Activated CD4-positive, alpha-beta T cell treated with anti-CD3 and anti-CD28 coated beads, Interleukin-2, Interleukin-4, amounts not matched to agents 100 ng/mL and 50 ng/mL, durations not matched to agents 16 hours and 8 hours (primary cell): ENCODE results near the gene PLEKHS1.
"Not testable (repeated sequence)": the region's sequence is repeated elsewhere in the genome, so short reads cannot be mapped to it uniquely, and the experiment has no call there.

Experiments
- DNase-seq: peaks from one replicate; pipeline ENCODE4 v3.0.0-alpha.2; 2020; ENCODE audit warnings: low spot score

PLEKHS1 gene

DNA sequence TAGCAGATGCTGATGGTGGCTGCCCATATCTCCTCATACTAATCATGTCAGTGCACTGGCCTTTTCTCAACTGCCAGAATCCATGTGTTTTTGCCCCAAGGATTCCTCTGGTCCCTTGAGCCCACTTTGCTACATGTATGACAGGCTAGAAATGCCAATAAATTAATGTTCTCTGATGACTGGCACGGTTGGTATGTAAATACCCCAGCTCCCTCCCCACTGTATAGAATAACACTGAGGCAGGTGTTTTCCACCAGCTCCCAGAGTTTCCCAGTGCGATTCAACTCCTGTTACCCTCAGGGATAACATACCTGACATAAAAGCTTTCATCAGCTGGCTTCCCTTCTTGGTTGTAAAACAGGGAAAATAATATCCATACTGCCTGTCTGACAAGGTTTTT lies 9.0 kb upstream of the PLEKHS1 start:
- no peak for DNase-seq

DNA sequence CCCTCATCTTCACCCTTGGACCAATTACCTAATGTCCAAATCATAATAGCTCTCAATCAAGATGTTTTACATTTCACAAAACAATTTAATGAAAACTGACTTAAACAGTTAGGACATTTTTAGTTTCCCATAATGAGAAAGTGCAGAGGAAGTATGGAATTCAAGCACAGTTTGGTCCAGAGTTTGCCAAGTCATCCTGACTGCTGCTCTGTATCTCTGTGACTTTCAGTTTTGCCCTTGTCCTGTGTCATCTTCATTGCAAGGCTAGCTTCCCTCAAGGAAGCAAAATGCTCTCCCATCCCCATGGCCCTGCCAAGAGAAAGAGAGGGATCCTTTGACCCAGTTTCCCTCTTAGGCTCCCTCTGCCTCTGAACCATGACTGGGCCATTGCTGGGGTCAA lies 7.9 kb upstream of the PLEKHS1 start:
- no peak for DNase-seq

DNA sequence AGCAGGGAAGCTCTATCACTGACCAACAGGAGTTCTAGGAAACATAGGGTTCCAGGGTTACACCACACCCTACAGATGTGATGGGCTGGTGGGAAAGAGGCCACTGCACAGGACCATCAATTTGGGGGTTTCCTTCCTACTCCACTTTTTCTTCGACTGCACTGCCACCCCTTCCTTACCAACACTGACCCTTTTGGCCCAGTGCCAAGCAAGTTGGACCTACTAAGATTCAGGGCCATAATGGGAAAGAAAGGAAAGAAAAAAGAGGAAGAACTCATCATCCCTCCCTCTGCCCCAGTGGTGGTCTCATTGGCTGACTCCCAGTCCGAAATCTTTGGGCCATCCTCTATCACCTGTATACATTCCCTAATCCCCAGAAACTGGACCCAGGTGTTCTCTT lies 6.1 kb upstream of the PLEKHS1 start:
- no peak for DNase-seq

DNA sequence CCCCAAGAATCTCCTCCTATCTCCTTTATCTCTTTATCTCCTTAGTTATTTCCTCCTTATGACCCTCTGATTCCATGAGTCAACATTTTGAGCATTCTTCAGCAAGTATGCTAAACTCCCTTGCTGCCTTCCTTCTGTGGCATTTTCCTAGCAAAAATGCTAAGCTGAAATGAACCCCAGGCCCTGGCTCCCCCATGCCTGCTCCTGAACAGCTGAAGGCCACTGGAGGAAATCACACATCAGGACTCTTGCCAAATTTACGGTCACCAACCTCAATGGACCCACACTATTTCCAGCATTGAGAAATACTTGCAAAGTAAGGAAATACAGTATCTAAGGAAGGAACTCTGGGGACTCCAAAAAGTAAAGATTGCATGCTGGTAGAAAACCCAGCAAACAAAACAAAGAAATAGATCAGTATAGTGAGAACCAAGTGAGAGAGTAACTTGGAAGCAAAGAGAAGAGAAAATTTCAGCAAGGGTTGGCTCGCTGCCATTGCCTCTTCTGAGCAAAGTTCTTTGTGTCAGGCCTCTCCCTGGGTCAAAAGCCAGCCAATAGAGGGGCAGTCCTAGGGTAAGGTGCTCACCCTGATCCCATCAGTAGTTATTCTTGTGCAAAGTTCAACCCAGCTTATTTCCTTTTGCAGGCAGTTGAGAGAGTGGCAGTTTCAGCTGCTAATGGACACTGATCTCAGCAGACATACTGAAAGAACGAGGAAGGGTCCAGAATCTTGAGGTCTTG lies 5.1 kb upstream of the PLEKHS1 start:
- DNase-seq: no peak

DNA sequence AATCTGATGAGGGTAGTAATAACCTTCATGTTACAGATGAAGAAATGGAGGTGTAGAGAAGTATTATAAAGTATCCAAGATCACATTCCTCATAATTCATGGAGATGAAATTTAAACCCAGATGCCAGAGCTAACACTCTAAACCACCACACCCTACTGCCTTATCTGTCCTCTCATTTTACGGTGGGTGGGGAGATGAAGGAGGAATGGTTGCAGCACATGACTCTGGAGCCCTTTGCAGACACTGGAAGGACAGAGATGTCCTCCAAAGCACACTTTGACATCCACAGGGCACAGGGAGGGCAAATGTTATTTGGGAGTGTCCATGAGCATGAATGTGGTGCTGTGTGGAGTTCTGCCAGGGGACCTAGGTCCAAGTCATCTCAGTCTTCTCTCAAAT lies 1.1 kb downstream of the PLEKHS1 start:
- DNase-seq: no peak

DNA sequence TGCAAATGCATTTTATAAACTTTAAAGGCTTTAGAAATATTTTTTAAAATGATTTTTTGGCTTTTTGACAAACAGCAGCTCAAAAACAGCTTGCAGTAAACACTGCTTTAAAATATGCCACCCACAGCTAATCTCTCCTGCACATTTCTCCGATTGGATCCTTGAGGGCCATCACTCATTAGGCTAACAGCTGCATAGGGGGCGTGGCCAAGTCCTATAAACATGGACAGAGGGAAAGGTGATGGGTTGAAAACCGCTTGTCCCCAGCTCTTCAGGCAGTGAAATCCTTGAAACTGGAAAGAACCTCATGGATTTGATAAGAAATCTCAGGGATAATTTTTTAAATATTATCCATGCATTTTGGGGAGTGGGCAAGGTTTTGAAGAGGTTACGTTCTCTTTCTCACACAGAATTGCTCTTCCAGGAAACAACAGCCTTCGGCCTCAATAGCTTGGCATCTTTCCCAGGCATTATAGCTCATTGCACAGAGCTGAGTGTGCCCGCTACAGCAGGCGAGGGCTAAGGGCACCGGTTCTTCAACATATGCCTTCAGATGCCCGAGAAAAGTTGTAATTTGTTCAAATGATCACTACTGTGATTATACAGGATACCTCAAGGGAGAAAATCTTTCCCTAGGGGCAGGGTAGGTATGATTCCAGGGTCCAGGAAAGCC lies 1.7 kb downstream of the PLEKHS1 start:
- no peak for DNase-seq

DNA sequence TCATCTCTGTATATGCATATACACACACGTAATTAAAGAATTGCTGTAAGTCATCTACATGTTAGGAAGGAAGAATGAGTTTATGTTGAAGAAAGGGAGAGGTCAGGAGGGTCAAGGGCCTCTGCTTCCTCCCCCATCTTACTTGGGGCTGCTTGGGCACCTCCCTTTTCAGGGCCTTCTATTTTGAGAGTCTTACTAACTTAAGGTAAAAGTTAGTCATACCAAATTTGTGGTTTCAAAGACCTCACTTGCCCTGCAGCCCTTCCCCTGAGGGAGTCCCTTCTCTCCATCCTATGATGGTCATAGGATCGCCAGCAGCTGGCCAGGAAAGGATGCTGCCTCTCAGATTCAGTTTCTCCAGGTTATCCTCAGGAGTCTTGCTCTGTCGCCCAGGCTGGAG lies 2.6 kb downstream of the PLEKHS1 start:
- no peak for DNase-seq

DNA sequence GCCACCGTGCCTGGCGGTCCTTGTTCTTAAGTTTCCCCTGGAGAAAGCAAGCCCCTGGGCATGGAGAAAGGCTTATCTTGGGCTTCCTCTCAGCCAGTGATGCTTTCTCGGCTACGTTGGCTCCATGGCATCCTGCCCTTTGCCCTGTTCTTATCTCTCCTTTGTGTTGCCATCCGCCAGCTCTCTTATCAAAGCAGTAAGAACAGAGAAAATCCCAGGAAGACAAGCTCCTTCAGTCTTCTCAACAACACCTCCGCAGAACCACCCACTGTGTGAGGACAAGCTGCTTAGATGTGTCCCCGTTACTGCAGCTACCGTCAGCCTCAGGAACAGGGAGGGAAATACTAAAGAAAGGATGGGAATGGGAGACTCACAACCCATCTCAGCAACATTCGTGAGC lies 3.3 kb downstream of the PLEKHS1 start:
- no peak for DNase-seq

DNA sequence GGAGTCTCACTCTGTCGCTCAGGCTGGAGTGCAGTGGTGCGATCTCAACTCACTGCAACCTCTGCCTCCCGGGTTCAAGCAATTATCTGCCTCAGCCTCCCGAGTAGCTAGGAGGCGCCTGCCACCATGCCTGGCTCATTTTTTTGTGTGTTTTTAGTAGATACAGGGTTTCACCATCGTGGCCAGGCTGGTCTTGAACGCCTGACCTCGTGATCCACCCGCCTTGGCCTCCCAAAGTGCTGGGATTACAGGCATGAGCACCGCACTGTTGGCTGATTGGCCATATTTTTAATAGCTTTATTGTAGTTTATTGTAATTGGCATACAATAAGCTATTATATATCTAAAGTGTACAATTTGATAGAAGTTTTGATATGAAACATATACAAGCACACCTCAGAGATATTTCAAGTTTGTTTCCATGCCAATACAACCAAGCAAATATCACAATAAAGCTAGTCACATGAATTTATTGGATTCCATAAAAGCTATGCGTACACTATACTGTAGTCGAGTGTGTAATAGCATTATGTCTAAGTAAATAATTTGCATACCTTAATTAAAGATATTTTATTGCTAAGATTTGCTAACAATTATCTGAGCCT lies 5.6 kb downstream of the PLEKHS1 start:
- DNase-seq: no peak

DNA sequence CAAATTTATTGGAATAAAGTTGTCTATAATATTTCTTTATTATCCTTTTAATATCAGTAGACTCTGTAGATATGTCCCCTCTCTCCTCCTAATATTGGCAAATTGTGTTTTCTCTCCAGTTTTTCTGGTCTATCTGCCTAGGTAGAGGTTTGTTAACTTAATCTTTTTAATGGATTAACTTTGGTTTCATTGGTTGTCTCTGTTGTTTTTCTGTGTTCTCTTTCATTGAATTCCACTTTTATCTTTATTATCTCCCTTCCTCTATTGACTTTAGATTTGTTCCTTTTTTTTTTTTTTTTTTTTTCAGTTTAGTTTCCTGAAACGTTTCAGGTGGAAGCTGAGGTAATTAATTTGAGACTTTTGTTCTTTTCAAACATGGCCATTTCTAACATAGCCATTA lies 10.6 kb downstream of the PLEKHS1 start:
- no peak for DNase-seq

DNA sequence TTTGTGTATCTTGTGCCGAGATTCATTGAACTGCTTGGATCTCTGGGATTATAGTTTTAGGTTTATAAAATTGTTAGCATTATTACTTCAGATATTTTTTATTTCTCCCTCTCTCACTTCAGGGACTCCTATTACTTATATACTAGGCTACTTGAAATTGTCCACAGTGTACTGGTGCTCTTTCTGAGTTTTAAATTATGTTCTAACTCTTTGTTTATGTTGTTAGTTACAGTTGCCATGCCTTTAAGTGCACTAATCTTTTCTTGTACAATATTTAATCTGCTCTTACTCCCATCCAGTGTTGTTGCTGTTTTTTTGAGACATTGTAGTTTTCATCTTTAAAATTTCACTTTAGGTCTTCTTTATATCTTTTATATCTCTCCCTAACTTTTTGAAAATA lies 13.1 kb downstream of the PLEKHS1 start:
- no peak for DNase-seq

DNA sequence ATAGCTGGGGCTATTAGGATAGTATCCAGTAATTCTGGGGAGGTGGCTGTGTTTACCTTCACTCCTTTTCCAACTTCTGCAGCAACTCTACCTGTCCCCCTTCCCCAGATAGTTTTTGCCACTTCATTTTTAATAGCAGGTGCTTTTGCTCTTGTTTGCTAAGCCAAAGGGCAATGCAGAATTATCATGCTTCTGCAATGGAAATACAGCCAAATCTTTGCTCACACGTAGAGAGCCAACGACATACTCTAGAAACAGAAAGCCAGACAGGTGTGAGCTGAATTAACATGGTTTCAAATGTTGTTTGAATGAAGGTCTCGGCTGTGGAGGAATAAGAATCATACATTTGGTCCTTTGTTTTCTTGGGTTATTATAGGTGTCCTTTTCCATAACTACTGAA lies 14.4 kb downstream of the PLEKHS1 start:
- DNase-seq: no peak

DNA sequence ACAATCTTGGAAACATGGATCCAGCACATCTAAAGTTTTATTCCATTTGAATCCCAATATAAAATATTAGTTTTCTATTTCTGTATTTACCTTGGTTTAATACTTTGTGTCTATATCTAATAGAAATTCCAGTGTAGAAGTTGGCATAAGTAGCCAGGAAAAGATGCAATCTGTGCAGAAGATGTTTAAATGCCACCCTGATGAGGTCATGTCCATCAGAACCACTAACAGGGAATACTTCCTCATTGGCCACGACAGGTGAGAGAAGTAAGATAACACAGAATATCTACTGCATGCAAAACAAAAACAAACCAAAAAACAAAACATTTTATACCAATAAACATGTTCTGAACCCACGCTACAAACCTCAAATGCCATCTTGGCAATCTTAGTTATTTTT lies 15.7 kb downstream of the PLEKHS1 start:
- DNase-seq: no peak

DNA sequence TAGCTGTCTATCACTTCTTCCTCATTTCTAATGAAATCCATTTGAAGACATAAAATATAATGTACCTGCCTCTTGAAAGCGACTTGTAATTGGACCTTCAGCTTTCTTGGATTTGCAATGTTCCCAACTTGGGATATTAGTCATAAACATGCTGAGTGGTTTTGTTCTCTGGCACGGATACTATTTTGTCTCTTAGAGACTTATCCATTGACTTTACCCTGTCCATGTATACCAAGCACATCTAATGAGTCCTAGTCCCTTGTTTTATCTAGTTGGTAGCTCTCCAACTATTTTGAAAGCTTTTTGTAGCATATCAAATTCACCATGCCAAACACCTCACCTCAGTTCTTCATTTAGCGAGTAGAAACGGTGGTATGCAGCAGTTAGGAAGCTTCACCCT lies 18.9 kb downstream of the PLEKHS1 start:
- no peak for DNase-seq

DNA sequence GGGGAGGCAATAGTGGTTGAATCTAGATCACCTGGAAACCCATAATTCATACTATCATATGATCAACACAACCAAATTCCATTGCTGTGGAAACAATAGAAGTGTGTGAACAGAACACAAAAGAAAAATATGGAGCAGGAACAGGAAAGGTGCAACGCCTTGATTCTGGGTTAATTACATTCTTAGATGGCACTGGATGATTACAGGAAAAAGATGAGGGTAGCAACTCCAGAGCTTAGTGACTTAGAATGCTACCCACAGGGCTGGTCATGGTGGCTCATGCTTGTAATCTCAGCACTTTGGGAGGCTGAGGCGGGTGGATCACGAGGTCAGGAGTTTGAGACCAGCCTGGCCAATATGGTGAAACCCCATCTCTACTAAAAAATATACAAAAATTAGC lies 19.6 kb downstream of the PLEKHS1 start:
- DNase-seq: not testable (repeated sequence)

DNA sequence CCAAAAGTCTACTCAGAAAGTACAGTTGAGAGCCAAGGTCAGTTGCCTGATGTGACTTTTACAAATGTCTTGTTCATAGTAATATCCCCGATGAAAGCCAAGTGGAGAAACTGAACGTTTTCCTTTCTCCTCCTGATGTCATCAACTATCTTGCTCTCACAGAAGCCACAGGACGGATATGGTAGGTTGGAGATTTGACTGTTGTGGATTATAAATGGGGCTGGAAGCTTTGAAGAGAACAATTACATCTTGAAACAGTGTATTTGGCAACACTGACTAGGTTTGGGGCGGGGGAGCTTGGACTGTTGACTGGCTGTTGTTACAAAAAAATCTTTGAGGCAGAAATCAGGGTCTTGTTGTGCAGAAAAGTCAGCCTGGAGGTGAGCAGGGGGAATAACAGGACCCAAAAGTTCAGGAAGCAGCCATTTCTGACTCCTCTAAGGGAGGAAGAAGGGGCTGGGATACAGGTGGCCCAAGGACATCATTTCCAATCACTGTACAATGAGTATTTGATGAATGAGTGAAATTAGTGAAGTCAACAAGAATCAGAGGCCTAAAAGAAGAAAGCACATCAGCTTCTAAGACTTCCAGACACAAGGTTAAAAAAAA lies 24.3 kb downstream of the PLEKHS1 start:
- no peak for DNase-seq

DNA sequence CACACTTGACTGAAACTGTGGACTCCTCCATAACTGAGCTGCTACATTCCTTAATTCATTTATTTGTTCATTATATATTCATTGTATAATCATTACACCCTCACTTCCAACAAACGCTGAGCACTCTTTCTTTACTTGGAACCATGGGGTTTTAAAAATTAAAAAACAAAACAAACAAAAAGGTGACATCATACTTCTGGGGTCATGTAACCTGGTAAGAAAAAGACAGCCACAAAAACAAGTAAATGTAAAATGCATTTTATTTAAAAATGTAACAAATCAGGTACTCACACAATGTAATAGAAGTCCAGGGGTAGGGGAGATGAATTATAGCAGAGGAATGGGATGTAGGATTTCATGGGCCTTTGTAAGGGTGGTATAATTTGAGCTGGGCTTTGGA lies 25.1 kb downstream of the PLEKHS1 start:
- DNase-seq: no peak

DNA sequence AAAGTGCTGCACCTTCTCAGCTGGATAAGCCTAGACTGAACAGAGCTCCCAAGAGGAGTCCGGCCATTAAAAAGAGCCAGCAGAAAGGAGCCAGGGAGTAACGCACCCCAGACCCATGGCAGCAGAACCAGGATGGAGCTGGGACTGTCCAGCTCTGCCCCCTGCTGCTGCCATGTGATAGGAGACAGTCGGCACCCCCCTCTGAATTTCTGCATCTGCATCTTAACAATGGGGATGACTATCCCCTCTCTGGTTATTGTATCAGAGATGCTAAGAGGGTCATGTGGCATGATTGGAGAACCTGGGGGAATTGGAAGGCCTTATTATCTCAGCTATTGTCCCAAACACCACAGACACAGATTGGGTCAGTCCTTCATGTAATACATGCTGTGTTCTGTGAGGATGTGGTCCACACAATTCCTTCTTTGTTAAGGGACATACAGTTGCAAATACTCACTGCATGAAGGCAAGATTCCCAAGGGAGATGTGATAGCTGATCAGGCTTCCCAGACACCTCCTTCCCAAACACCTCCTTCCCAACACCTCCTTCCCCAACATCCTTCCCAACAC lies 29.3 kb downstream of the PLEKHS1 start:
- no peak for DNase-seq

DNA sequence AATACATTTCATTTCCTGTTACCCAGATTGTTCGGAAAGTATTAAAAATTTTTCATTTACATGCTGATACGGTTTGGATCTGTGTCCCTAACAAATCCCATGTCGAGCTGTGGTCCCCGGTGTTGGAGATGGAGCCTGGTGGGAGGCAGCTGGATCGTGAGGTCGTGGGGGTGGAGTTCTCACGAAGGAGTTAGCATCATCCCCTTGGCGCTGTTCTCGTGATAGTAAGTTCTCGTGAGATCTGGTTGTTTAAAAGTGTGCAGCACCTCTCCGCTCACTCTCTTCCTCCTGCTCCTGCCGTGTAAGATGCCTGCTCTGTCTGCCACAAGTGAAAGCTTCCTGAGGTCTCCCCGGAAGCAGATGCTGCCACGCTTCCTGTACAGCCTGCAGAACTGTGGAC lies 30.9 kb downstream of the PLEKHS1 start:
- DNase-seq: no peak

DNA sequence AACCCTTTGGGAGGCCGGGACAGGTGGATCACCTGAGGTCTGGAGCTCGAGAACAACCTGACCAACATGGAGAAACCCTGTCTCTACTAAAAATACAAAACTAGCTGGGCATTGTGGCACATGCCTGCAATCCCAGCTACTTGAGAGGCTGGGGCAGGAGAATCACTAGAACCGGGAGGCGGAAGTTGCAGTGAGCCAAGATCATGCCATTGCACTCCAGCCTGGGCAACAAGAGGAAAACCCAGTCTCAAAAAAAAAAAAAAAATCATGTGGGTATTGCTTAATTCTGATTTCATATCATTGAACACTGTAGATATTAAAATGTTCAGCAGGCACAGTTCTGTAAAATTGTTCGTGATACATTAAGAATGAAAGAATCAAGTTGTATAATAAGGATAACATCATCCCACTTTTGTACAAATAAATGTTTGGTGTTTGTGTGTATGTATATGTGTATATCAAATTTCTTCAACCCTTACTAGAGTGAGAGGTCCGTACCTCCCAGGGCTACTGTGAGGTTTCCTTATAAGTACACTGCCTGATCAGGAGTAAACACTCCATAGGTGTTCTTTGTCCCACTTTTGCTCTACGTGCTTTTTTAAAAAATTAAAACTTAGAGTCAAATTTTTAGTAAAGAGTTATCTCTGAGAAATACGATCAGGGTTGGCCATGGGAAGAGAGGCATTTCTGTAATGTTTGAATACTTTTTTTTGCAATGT lies 31.7 kb downstream of the PLEKHS1 start:
- DNase-seq: no peak

DNA sequence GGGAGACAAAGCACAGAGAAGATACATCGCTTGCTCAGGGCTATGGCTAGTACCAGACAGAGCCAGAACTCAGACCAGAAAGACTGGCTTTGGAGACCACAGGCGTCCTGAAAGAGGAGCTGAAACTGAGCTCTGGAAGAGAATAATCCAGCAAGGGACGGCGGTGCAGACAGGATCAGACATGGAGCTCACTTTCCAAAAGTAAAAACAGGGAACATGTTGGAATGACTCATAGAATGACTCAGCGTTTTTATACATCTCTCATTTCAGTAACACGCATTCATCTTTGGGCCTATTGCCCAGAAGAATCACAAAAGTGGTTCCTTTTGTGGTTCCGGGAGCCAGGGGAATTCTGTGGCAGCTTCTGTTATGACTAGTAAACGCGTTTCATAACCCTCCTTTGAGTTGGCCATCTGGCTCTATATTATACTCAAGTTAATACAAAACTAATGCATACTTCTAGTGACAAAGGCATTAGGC lies 37.2 kb downstream of the PLEKHS1 start:
- no peak for DNase-seq

DNA sequence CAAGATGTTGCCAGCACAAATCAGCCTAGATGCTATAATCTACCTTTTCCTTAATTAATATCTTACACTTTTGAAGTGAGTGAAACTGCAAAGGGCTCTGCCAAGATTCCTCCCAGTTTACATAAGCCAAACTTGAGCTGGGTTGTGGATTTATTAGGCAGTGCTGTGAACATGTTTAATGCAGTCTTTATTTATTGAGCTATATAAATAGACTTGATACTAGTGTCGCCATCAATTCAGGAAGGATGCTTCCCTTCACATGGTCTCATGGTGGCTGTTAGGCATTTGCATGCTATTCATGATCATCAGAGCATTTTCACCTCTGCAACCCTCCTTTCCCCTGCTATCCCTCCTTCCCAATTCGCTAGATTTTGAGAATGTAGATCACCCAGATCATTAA lies 40.2 kb downstream of the PLEKHS1 start:
- DNase-seq: no peak
